Measurements from ENCODE around the gene KCNA1. TPM values are rescaled to one million over a fixed set of nuclear protein-coding genes. Genes with fewer than 3 reads are reported as not detected.
A peak's percentile ranks its signal among the peaks of the same experiment; 100 is the strongest.
"Not testable (repeated sequence)": the region's sequence is repeated elsewhere in the genome, so short reads cannot be mapped to it uniquely, and the experiment has no call there.

The KCNA1 gene
- total RNA-seq (2014; rRNA removed; shearing (Covaris generic)), result not detected in 2 replicates

DNA sequence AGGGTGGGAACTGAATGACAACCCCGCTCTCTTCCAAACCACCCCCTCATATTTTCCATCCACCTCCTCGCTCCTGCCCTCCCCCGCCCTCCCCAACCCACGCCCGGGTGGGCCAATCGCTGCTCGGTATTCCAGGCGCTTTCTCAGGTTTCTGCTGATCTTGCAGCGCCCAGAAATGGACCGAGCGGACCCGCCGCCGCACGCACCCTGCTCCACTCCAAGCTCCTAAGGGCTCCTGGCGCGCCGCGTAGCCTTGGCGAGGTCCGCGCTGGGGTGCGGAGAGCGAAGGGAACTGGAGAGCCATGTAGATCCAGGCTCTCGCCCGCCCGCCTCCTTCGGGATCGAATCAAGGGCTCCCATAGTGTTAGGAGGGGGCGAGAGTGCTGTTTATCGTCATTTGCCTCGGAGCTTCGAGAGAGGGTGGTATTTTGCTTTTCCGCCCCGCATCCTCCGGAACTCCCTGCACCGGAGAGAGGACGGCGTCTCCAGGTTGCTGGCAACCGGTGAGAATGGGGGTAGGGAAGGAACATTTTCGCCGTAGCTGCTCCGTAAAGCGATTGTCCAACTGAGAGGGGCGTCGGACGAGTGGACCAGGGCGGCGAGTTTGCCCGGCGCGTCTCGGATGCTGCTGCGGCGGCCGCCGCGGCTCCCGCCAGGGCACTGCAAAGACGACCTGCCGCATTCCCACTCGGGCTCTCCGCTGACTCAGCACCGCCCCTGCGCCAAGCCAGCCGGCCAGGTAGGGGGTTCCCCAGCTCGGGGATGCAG, at the start of gene KCNA1:
KCNA1 (plus strand) TSS at position 172 of the 768 bp plus-strand sequence. CDS start 1,474 bp downstream, outside the sequence.
- DNase-seq (ENCODE audit: low spot score), result no peak

DNA sequence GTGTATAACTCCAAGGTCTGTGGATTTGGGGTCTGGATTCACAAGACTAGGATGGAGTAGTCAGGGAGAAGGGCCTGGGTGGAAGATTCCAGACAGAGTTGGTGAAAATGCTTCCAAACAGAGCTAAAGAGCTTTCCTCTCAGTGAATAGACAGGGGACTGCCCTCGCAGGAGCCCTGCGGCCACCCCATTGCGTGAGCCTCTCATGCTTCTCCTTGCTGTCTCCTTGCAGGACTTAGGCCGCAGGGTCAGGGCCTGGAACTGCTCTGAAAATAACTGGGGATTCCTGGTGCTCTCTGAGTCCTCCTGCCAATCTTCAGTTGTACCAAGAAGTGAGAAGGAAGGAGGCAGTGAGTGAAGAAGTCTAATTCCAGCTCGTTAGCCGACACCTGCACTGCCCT, 49.0 kb upstream of the KCNA1 start:
- no peak for DNase-seq (ENCODE audit: low spot score)

DNA sequence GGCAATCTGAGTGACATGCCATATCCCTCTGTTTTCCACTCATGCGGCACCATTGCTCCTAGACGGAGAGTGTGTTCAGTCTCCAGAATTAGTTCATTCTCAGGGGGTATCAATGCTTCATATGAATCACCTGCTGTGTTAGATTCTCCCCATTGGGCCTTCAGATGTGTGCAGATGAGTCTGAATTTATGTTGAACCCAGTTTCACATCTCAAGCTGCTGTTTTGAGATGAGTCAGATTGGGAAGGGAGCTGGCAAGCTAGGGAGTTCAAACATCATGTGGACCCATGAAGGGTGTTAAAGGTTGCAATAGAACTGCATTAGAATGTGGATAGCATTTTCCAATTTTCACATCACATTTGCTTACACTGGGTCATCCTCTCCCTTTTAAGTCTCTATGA, 46.9 kb upstream of the KCNA1 start:
- DNase-seq (ENCODE audit: low spot score), result no peak

DNA sequence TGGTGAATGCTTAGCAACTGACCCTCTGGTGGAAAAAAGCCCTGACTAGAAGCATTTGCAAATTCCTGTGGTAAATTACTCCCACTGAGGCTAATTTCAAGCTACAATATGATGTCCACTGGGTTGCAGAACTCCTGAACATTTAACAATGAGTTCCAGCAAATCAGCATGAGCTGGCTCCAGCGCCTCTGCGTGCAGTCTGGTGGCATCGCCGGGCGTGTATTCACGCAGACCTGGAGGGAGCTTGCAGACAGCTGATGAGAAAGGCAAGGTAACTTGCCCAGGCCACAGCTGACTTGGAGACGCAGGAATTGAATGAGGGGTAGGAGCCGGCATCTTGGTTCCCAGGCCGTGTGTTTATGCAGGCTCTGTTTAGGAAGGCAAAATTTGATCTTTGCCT, 45.1 kb upstream of the KCNA1 start:
- DNase-seq (ENCODE audit: low spot score), result no peak

DNA sequence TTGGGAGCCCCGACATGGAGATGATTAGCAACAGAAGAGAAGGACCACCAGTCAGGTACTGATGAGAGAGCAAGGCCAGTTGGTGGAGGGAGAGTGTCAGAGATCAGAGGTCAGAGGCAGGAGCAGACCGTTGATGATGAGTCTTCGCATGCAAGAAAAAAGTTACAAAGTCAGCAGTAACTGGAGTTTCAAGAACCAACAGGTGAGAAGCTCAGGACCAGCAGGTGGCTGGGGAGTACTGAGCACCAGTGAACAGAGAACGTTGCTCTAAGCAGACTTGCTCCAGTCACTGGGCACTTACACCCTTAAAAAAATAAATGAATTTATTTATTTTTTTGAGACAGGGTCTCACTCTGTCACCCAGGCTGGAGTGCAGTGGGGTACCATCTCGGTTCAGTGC, 44.5 kb upstream of the KCNA1 start:
- DNase-seq (ENCODE audit: low spot score), result no peak

DNA sequence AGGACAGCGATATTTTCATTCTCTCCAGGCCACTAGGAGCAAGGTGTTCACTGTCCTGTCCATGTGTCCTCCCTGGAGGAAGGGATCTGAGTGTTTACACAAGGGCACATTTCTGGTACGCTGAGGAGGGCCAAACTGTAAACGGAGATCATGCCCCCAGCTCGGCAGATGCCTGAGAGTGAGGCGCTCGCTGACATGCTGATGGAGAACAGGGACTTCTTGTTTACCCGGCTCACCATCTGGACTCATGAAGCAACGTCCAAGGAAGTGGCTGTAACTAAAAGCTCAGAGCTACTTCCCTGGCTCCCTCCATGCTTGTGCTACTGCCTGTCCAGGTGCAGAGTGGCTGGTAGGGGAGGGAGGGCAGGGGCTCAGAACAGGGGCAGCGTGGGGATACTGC, 43.4 kb upstream of the KCNA1 start:
- DNase-seq (ENCODE audit: low spot score), result no peak

DNA sequence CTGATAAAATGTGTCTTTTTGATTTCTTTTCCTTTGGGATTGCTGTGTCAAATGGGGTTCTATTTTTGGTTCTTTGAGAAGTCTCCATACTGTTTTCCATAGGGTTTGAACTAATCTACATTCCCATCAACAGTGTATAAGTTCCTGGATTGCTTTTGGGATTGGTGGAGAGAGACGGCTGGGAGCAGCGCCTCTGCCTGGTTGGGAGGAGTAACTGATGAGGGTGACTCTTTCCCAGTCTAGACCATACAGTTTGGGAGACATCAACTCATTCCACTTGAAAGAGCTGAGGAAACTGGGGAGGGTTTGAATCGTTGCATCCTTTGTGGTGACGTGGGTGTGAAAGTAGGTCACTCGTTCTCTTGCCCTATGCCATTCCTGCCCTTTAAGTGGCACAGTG, 42.3 kb upstream of the KCNA1 start:
- DNase-seq (ENCODE audit: low spot score), result no peak

DNA sequence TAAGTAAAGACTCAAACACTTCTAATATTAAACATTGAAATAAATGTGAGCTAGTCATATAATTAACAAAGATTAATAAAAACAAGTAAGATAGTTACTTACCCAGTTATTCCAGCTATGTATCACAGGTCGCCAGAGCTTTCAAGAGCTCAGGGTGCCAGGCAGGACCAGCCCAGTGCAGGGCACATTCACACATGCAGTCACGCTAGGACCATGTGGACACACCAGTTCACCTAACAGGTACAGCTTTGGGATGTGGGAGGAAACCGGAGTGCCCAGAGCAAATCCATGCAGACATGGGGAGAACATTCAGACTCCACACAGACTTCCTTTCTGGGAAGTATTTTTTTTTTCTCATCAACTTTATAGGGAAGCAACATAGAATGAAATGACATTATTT, 39.3 kb upstream of the KCNA1 start:
- no peak for DNase-seq (ENCODE audit: low spot score)

DNA sequence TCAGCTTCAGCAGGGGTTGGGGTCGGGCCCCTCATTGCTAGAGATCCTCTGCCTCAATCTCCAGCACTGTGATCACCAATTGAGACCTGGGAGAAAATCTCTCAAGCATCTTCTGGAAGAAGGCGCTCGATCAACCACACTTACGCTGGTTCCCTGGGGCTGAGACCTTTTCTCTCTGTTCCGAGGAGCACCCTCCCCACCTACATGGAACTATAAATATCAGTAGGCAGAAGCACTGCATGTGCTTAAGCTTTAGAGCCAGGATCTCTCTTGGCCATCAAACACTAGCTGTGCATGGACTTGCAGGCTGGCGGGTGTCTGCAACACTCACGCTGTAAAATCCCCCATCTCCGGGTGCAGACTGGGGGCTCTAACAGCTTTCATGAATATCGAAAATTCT, 38.2 kb upstream of the KCNA1 start:
- no peak for DNase-seq (ENCODE audit: low spot score)

DNA sequence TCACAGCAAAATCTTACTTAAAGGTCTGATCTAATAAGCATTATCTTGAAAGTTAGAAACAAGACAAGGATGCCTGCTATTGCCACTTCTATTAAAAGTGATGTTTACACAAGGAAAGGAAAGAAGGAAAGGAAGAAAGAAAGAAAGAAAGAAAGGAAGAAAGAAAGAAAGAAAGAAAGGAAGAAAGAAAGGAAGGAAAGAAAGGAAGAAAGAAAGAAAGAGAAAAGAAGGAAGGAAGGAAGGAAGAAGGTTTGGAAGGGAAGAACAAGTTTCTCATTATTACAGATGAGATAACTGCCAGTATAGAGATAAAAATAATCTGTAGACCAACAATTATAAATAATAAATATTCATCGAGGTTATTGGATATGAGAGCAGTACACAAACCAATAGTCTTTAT, 35.8 kb upstream of the KCNA1 start:
- no peak for DNase-seq (ENCODE audit: low spot score)

DNA sequence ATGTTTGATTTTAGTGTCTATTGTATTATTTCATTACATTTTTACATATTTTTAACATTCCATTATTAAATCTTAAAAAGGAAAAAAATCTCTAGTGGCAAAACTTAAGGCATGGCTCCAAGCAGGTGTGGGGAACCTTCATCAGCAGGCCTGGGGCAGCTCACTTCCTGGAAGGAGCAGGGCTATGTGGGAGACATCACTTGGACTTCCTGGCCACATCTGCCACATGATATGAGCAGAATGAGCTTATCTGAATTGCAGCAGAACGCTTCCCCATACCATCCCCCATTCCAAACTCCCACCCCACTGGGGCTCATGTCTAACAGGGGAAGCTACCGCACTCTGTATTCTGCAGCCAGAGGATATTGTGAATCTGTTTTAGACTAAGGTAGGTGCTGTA, 35.0 kb upstream of the KCNA1 start:
- no peak for DNase-seq (ENCODE audit: low spot score)

DNA sequence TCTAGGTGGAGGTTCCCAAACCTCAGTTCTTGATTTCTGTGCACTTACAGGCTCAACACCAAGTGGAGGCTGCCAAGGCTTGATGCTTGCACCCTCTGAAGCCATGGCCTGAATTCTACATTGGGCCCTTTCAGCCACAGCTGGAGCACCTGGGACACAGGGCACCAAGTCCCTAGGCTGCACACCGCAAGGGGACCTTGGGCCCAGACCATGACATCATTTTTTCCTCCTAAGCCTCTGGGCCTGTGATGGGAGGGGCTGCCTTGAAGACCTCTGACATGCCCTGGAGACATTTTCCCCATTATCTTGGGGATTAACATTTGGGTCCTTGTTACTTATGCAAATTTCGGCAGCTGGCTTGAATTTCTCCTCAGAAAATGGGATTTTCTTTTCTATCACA, 30.2 kb upstream of the KCNA1 start:
- not testable (repeated sequence) for DNase-seq (ENCODE audit: low spot score)

DNA sequence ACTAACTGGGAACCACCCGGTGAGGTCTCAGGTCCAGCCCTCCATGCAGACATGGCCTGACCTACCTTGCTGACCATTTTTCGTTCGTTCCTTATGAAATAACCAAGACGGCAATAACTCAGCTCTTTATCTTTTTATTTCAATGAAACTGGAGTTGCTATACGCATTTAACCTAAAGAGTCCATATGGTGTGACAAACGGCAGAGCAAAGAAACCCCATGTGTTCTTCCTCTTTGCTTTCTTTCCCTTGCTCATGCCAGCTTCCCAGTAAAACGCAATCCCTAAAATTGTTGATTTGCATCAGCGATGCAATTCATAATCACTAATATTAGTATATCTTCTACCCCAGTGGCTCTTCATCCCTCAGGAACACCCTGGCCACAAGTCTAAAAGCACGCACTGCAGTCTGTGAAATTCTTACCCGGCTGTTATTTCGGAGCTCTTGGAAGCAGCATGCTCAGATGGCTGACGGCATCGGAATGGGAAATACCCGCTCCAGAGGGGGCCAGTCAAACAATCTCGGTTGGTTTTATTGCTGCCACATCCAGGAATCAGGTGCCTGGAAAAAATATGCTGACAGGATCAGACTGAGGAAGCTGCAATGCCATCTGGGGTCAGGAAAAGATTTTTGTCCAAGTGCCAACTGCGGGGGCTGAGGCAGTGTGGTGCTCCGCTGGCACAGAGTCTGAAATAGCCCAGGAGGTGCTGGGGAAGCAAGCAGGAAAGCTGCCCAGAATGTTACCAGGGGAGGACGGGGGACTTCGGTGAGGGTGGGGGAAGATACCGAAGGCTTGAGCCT, 28.2 kb upstream of the KCNA1 start:
- no peak for DNase-seq (ENCODE audit: low spot score)

DNA sequence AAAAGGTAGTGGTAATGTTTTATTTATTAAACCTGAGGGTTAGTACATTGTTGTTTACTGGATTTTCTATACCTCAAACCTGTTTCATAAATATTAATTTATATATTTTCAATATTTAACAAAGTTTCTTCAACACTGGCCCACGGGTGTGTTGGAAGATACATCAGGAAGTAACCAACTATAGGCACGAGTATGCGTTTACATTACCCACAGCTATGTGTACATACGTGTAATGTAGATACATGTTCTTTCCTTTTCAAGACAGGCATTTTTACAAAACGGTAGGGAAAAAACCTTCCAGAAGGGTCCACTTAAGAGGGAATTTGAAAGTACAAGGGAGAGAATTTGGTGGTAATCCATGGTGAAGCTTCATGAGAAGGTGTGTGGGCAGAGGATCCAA, 17.8 kb upstream of the KCNA1 start:
- no peak for DNase-seq (ENCODE audit: low spot score)

DNA sequence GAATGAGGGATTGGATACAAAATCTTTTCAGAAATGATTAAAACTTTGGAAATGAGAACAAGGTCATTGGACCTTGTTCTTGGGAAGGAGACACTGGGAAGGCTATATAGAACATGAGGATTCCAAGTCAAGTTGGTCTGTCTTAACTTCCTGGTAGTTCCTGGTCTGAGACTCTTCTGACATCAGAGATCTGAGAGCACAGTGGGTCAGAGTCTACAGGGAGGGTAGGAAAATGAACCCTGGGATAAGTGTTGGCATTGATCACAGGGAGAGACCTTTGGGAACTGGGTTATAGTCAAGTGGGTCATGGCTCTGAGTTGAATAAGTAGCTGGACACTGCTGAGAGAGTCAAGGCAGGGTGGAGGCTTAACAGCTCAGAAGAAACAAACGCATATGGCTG, 17.3 kb upstream of the KCNA1 start:
- no peak for DNase-seq (ENCODE audit: low spot score)

DNA sequence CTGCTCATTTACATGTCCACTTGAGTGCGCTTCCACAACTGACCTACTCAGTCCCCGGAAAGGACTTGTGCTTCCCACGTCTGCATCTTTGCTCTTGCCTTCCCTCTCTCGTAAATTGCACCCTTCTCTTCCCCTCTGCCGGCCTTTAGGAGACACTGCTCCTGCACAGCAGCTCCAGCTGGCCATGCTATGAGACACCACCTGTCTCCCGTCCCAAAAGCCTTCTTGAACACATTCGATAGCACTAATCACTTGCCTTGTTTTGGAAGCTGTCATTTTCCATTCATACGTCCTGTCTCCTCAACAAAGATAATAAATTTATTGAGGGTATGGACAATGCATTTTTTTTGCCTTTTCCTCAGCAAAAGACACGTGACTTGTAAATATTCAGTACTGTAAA, 15.7 kb upstream of the KCNA1 start:
- no peak for DNase-seq (ENCODE audit: low spot score)

DNA sequence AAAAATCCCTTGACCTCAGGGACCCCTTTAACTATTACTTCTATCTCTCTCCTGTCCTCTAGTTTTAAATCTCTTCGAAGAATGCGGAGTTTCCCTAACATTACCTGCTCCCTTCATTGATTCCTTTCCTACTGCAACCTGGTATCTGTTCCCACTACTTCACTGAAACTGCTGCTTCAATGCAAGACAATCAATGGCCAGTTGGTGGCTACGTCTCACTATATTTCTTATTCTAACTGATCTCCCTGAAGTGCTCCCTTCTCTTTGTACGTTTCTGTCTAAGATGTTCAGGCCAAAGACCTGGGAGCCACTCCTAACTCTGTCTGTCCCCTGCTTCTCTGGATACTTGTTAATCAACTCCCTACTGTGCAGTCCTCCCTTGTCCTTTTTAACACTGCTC, 10.3 kb upstream of the KCNA1 start:
- no peak for DNase-seq (ENCODE audit: low spot score)

DNA sequence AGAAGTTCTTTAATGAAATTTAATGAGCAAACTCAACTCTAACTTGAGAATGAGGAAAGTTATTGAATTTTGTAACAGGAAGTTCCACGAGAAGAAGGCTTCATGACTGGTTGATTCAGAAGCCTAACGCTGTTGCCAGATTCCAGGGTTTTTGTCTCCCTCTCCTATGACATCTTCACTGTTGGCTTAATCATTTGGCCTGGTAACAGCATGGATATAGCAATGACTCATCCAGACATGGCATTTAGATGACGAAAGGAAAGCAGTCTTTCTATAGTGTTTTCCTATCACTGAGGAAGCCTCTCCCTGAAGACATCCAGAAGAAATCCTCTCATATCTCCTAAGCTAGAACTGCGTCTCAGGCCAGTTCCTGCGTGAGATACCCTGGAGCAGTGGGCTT, 9.4 kb upstream of the KCNA1 start:
- DNase-seq (ENCODE audit: low spot score), result peak; percentile 18

DNA sequence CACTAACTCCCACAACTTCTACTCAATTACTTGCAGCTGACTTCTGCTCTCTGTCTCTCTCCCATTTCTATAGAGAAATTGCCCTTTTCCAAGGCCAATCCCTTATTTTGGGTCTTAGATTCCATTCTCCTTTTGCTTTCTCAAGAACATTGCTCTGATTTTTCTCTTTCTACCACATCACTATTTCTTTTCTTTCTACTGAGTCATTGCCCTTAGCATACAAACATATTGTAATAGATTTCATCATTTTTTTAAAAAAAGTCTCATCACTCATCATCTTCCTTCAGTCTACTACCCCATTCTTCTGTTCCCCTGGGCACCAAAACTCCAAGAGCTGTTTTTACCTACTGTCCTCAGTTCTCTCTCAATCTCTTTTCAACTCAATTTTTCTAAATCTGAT, 4.4 kb upstream of the KCNA1 start:
- no peak for DNase-seq (ENCODE audit: low spot score)

DNA sequence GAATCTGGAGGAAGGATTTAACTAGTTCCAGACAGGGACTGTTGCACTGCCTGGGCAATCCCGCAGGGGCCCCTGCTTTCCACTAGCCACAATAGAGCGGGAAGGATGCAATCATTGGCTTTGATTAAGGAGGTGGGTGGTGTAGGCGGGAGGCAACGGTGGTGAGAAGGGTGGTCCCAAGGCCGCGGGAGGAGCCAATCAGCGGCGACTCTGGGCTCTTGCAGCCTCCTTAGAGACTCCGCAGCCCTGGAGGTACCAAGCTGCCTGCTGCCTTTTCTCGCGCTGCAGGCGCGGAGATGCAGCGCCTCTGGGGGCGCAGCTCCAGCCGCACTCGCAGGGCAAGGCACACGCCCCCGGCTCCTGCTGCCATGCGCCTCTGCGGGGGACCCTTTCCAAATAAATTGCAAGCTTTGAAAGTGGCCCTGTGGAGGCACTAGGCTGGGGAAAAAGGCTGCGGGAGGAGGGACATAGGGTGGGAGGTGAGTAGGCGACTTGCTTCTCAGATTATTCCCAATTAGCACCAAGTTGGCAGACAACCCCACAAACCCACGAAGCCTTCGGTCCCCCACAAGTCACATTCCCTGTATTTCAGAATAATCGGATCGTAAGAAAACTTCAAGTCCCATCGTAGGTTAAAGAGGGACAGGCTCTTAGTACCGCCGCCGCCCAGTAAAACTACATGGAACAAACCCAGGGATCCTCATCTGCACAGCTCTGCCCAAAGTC, 858 bp upstream of the KCNA1 start:
- no peak for DNase-seq (ENCODE audit: low spot score)

DNA sequence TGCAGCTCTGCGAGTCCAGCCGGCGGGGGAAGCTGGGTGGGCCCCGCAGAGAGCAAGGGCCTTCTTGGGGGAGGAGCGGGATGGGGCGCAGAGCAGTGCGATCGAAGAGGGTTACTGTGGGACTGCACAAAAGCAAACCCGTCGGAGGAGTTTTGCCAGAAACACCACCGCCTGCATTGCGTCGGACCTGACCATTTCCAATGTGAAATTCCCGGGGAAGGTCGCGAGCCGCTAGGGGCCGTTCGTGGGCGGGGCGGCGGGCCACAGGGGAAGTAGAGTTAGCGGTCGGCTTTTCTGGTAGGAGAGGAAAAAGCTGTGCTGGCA, 333 bp upstream of the KCNA1 start:
- DNase-seq (ENCODE audit: low spot score), result no peak

DNA sequence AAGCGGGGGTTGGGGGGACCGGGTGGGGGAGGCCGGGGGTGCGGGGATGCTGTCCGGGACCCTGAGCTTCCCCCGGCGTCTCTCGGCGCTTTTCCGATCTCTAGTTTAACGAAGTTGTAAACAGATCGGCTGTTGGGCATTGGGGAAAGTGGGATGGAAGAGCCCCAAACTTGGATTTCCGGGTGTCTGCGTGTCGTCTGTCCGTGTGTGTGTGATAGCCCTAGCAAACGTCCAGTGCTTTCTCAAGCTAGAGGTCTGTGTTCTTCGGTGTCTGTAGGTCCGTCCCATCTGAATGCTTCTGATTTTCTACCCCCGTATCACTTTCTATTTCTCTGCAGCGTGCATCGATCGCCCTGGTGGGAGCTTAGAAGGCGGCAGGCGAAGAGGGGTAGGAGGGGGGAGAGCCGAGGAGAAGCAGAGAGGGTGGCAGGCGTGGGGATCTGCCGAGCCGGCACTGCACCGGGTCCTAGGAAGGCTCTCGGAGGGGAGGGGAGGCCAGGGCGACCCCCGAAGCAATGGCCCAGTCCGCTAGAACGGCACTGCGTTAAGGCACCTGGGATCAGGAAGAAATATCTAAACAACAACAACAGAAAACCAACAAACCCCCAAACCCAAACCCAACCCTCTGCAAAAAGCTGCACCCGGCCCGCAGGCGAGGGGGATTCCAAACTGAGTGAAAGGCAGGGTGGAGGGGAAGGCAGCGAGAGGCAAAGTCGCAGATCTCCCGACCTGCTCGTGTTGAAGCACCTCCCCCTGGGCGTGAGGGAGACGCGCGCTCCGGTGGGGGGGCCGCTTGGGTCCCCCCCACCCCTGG, 1.0 kb downstream of the KCNA1 start:
- no peak for DNase-seq (ENCODE audit: low spot score)
